Chondrocyte (in vitro differentiated cells): ENCODE measurements around the gene SEMA6B. TPM values are rescaled to one million over a fixed set of nuclear protein-coding genes. Genes with fewer than 3 reads are reported as not detected.
A peak's percentile ranks its signal among the peaks of the same experiment; 100 is the strongest.

ENCODE experiments used
- DNase-seq: peaks from one replicate; pipeline ENCODE4 v3.0.0; 2021; ENCODE audit warnings: mixed read lengths, low spot score
- H3K27ac Mint-ChIP-seq: one replicate; pipeline ENCODE4 v1.8.0; 2021; ENCODE audit warnings: mild to moderate bottlenecking, moderate library complexity, mixed read lengths; ENCODE audit not compliant: unreplicated experiment
- H3K27me3 Mint-ChIP-seq: 2 replicates; pipeline ENCODE4 v1.8.0; 2021; ENCODE audit warnings: low read depth, mixed read lengths
- H3K36me3 Mint-ChIP-seq: 2 replicates; pipeline ENCODE4 v1.8.0; 2021; ENCODE audit warnings: low read depth, mixed read lengths
- H3K4me1 Mint-ChIP-seq: 2 replicates; pipeline ENCODE4 v1.8.0; 2021; ENCODE audit warnings: low read depth, mild to moderate bottlenecking, mixed read lengths
- H3K4me3 Mint-ChIP-seq: one replicate; pipeline ENCODE4 v1.8.0; 2021; ENCODE audit warnings: mild to moderate bottlenecking, moderate library complexity, mixed read lengths; ENCODE audit not compliant: unreplicated experiment
- H3K9me3 Mint-ChIP-seq: 2 replicates; pipeline ENCODE4 v1.8.0; 2021; ENCODE audit warnings: low read depth, mixed read lengths
- total RNA-seq: library from RNA; stranded (reverse); gene quantifications from 3 replicates; pipeline ENCODE4 v1.2.1, GENCODE V29; 2021
- TF ChIP-seq, protein P1 (sequence below): fragments of 200-600 bp; sonication (generic); IDR thresholded peaks from 2 replicates; pipeline ENCODE4 v1.5.0; 2021; ENCODE audit warnings: antibody characterized with exemption, mild to moderate bottlenecking, moderate library complexity

SEMA6B gene
- total RNA-seq, 1 donor from 2014 or later = 4.2 TPM

DNA sequence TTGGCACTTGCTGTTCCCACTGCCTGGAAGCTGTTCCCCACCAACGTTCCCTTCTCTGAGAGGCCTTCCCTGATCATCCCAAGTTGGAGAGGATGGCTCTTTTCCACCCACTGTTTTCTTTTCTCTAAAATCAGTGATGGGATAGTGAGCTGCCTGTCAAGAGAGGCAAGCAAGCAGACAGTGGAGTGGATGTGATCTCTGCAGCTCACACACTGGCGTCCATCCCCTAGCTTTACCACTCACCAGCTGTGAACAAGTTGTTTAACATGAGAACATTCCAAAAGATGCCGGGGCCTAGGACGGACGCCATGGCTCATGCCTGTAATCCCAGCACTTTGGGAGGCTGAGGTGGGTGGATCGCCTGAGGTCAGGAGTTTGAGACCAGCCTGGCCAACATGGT is 28.0 kb upstream of the SEMA6B start:
- Mint-ChIP-seq H3K27me3 (peaks cover 11% of the 10 kb centered on the region), H3K4me1 (peaks cover 2% of the 10 kb centered on the region), H3K27ac (no peak overlapping the region), H3K9me3 (no peaks in the 10 kb centered on the region), H3K36me3 (no peaks in the 10 kb centered on the region), H3K4me3 (no peak overlapping the region)
- TF ChIP-seq, protein P1, sequence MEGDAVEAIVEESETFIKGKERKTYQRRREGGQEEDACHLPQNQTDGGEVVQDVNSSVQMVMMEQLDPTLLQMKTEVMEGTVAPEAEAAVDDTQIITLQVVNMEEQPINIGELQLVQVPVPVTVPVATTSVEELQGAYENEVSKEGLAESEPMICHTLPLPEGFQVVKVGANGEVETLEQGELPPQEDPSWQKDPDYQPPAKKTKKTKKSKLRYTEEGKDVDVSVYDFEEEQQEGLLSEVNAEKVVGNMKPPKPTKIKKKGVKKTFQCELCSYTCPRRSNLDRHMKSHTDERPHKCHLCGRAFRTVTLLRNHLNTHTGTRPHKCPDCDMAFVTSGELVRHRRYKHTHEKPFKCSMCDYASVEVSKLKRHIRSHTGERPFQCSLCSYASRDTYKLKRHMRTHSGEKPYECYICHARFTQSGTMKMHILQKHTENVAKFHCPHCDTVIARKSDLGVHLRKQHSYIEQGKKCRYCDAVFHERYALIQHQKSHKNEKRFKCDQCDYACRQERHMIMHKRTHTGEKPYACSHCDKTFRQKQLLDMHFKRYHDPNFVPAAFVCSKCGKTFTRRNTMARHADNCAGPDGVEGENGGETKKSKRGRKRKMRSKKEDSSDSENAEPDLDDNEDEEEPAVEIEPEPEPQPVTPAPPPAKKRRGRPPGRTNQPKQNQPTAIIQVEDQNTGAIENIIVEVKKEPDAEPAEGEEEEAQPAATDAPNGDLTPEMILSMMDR = no peak
- no peak for DNase-seq

GRCh38 chr19:4586691-4587090 is 27.2 kb upstream of the SEMA6B start:
- Mint-ChIP-seq H3K27ac (no peak overlapping the region), H3K27me3 (peaks cover 17% of the 10 kb centered on the region), H3K4me1 (peaks cover 5% of the 10 kb centered on the region), H3K9me3 (no peaks in the 10 kb centered on the region), H3K4me3 (no peak overlapping the region), H3K36me3 (no peaks in the 10 kb centered on the region)
- TF ChIP-seq, protein P1 = no peak
- DNase-seq = no peak

DNA sequence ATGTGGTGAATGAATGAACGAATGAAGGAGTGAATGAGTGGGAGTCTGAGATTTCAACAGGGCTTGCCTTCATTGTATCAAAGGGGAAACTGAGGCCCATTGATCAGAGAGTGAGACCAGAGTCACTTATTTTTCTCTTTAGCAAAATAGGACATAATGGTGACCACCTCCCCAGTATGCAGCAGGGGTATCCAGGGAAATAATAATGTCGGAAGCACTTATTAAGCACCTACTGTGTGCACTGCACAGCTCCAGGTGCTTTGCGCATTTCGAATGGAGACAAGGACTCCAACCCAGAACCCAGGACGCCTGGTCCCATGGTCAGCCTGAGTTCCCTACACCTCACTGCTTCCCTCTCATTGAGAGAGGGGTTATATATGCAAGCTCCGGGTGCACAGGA is 26.8 kb upstream of the SEMA6B start:
- TF ChIP-seq, protein P1 = no peak
- peak overlapping the region; percentile 2 for H3K4me3 Mint-ChIP-seq
- H3K9me3 Mint-ChIP-seq = no peaks in the 10 kb centered on the region
- H3K27me3 Mint-ChIP-seq = peaks cover 14% of the 10 kb centered on the region
- no peaks in the 10 kb centered on the region for H3K36me3 Mint-ChIP-seq
- H3K27ac Mint-ChIP-seq = no peak overlapping the region
- no peak for DNase-seq
- H3K4me1 Mint-ChIP-seq = peaks cover 5% of the 10 kb centered on the region

DNA sequence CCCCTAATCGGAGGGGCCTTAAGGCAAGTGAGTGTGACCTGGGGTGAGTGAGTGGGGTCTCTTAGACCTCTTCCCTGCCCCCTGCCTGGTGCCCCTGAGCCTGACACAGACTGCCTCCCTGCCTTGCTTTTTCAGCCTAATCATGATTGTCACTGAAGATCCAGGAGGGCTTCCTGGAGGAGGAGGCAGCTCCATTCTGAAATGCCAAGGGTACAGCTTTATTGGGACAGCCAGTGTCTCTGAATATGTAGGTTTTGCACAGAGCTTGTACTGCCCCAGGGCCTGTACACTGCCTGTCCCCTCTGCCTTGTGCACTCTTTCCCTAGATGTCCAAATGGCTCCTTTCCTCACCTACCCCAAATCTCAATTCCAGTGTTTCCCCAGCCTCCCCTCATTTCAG is 26.1 kb upstream of the SEMA6B start:
- no peak for DNase-seq
- Mint-ChIP-seq H3K27ac (no peak overlapping the region), H3K9me3 (no peaks in the 10 kb centered on the region), H3K36me3 (no peaks in the 10 kb centered on the region), H3K27me3 (peaks cover 12% of the 10 kb centered on the region), H3K4me1 (peaks cover 5% of the 10 kb centered on the region), H3K4me3 (no peak overlapping the region)
- TF ChIP-seq, protein P1 = no peak

DNA sequence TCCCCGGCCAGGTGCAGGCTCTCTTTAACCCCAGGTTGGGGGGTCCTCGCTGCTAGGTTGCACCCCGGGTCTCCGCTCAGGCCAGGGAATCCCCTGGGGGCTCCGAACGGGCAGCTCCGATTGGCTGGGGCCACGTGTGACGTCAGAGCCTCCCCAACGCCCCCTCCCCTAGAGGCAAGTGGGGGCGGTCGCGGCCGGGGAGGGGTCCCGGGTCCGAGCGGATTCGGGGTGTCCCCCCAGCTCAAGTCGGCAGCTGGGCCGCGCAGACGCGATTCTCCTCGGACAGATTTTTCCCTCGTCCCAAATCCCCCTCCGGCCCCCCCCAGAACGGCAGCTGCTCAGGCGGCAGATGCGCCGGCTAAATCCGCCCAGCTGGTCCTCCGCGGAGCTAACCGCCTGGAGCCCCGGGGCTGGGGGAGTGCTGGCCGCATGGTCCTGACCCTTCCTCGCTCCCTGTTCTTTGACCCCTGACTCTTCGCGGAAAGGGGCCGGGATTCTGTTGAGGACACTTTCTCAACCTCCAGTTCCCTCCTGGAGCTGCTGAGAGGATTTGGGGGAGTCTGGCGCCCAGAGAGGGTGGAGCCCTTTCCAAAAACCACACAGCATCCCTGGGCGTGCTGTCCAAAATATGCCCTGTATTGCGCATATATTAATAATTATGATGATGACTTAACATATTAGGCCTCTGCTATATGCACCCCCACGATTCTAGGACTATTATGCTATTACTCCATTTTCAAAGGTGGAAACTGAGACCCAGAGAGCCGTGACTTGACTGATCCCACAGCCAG is 25.4 kb upstream of the SEMA6B start:
- H3K4me1 Mint-ChIP-seq = peaks cover 5% of the 10 kb centered on the region
- no peak overlapping the region for H3K27ac Mint-ChIP-seq
- H3K9me3 Mint-ChIP-seq = no peaks in the 10 kb centered on the region
- TF ChIP-seq, protein P1 = no peak
- H3K4me3 Mint-ChIP-seq = peak overlapping the region; percentile 50
- no peaks in the 10 kb centered on the region for H3K36me3 Mint-ChIP-seq
- H3K27me3 Mint-ChIP-seq = peaks cover 10% of the 10 kb centered on the region
- no peak for DNase-seq
